Measurements from ENCODE around the gene NXN.

GRCh38 chr17:953767-954166 lies 25.8 kb downstream of the NXN start:
- no peak for TF ChIP-seq CTCF (conservative IDR thresholded peaks at IDR 0.05; ENCODE audit: low read depth, low read length)
- no peak for TF ChIP-seq EZH2phosphoT487 (IDR thresholded peaks at IDR 0.05; ENCODE audit: borderline replicate concordance, low read length)
- TF ChIP-seq EZH2 (IDR thresholded peaks at IDR 0.05; ENCODE audit: low read length, unreplicated experiment), result no peak
